Fibroblast of lung (primary cell): Measurements from ENCODE around the gene C10orf71.

ENCODE experiments used
- CTCF ChIP-seq, 2 donors: IDR thresholded peaks in 1 of 2; conservative IDR thresholded peaks in 1 of 2; 1 replicate in 1 of 2; 2 replicates in 1 of 2; pipeline ENCODE4 v1.5.1; 2011 to 2012; ENCODE audit warnings: low read length in 2 of 2, control low read depth in 1 of 2, inconsistent platforms in 1 of 2, low read depth in 1 of 2, mild to moderate bottlenecking in 1 of 2
- EZH2 ChIP-seq: IDR thresholded peaks from 2 replicates; pipeline ENCODE4 v1.5.1; 2012; ENCODE audit warnings: low read length, control low read depth, mild to moderate bottlenecking; ENCODE audit errors: missing control alignments

GRCh38 chr10:49334964-49335363 is 36.0 kb downstream of the C10orf71 start:
- no peak for TF ChIP-seq CTCF (conservative IDR thresholded peaks at IDR 0.05 in 1 of 2, IDR thresholded peaks at IDR 0.05 in 1 of 2; ENCODE audit: low read depth in 1 of 2, low read length in 2 of 2)
- no peak for TF ChIP-seq EZH2
